GM21825 (cell line): ENCODE measurements around the gene HSPB7.
"Not testable (repeated sequence)": the region's sequence is repeated elsewhere in the genome, so short reads cannot be mapped to it uniquely, and the experiment has no call there.

Source experiments
- ATAC-seq: cut with Tn5 transposase; IDR thresholded peaks from one replicate; pipeline ENCODE4 v1.9.1; 2021; ENCODE audit warnings: mild to moderate bottlenecking, moderate library complexity; ENCODE audit not compliant: unreplicated experiment

The HSPB7 gene

DNA sequence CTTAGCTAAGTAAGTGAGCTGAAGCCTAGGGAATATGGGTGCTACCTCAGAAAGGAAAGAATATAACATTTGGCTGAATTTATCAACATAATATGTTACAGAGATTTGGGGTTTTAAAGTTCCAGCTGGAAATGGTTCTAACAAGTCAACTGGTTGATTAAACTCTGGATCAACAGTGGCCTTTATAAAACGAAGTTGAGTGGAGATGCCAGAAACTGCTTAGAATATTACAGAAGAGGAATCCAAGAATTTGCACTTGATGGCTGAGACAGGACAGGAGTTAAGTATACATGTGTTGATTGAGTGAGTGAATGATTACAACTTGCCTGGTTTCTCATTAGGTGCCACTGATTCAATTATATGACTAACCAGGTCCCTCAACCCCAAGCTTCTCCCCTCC lies 34.6 kb downstream of the HSPB7 start:
- no peak for ATAC-seq

DNA sequence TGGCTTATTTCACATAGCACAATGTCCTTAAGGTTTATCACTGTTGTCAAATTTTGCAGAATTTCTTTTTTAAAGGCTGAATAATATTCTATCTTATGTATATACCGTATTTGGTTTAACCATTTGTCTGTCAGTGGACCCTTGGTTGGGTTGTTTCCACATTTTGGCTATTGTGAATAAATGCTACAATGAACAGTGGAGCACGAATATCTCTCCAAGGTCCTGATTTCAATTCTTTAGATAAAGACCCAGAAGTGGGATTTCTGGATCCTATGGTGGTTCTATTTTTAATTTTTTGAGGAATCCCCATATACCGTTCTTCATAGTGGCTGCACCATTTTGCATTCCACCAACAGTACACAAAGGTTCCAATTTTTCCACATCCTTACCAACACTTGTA lies 36.2 kb downstream of the HSPB7 start:
- ATAC-seq = no peak

DNA sequence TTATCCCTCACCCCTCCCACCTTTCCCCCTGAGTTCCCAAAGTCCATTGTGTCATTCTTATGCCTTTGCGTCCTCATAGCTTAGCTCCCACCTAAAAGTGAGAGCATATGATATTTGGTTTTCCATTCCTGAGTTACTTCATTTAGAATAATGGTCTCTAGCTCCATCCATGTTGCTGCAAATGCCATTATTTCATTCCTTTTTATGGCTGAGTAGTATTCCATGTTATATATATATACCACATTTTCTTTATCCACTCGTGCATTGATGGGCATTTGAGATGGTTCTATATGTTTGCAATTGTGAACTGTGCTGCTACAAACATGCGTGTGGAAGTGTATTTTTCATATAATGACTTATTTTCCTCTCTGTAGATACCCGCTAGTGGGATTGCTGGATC lies 39.9 kb downstream of the HSPB7 start:
- ATAC-seq = not testable (repeated sequence)

DNA sequence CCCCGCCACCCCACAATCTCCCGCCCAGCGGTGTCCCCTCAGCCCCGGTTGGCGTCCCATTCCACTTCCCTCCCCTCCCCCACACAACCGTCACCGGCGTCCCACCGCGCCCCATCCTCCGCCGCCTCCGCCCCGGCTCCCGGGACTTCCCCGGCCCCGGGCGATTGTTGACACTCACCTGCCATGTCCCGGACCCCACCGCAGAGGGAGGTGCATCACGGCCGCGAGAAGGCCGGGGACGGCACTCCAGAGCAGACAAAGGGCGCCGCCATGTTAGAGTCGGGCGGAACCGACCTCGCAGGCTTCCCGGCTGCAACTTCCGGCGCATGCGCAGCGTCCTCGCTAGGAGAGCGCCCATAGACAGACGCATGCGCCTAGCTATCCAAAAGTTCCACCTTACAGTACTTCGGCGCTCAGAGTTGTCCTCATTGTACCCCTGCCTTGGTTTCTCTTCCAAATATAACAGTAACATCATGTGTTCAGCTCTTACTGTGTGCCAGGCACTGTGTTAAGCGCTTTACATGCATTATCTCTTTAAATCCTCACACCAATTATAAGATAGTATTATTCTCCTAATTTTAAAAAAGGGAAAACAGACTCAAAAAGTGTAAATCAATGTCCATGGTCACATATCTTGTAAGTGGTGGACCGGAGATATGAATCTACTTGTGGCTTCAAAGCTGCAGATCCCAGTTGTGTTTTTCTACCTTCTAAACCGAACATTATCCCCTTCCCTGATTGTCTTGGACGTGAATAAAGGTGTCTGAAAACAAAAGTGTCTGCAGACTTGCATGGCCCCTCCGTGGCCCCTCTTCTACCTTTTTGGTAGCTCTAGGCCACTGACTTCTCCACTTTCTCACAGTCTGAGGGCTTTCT lies 41.8 kb downstream of the HSPB7 start, which contains the start of gene ZBTB17:
TSS of gene ZBTB17 (minus strand) at position 297 of the 876 bp plus-strand sequence. CDS start 27,606 bp downstream, outside the sequence.
- ATAC-seq = peak; percentile 64

DNA sequence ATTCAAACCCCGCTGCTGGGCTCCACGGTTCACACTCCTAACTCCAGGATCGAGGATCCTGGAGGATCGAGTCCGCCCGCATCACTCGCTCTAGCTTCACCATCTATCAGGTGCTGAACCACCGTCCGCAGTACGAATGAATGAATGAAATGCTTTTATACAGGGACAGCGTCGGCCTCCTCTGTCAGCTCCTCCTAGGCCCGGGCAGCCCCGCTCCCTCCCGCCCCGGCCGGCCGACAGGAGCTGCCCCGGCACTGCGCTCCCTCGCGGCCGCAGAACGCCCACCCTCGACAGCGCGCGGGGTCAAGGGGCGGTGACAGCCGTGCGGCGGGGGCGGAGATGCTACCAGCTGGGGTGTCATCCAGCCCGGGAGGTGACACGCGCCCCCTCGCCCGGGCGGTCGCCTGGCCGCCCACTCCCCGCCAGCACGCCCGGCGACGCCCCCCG lies 42.5 kb downstream of the HSPB7 start:
- peak; percentile 49 for ATAC-seq

DNA sequence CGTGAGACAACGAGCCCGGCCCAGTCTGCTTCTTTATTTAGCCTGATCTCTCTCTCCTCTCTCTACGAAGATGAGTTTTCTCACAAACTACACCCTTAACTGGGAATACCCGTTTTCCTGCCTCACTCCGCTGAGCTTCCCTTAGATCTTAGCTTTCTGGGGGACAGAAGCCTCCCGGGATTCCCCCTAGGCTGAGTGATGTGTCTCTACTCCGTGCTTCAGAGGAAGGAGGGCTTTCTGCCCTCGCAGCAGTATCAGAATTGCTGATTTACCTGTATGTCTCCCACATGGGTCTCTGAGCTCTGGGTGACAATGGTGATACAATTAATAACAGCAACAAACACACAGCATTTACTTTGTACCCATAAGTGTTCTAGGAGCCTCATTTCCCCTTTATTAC lies 43.0 kb downstream of the HSPB7 start:
- no peak for ATAC-seq

DNA sequence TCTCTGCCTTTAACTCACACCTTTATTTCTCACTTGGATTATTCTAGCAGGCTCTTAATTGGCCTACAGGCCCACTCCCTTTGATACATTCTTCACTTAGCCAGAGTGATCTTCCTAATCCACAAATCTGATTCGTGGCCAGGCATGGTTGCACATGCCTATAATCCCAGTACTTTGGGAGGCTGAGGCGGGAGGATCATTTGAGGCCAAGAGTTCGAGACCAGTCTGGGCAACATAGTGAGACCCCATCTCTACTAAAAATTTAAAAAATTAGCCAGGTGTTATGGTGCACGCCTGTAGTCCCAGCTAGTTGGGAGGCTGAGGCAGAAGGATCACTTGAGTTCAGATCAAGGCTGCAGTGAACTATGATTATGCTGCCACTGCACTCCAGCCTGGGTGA lies 44.1 kb downstream of the HSPB7 start:
- ATAC-seq = no peak

DNA sequence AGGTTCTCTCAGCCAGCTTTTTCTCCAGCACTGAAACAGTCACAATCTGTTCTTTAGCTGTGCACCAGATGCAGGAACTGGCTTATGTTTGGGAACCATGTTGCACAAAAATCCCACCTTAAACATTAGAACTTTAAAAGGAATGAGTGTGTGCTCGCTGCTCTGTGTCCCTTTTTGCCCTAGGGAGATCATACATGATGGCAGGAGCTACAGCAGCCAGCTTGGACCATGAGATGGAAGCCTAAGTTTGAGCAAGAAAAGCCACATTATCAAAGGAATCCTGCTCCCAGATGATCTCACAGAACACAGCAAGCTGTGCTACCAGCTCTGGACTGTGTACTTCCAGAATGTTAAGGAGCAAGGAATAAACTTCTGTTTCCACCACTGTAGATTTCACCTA lies 45.4 kb downstream of the HSPB7 start:
- no peak for ATAC-seq

DNA sequence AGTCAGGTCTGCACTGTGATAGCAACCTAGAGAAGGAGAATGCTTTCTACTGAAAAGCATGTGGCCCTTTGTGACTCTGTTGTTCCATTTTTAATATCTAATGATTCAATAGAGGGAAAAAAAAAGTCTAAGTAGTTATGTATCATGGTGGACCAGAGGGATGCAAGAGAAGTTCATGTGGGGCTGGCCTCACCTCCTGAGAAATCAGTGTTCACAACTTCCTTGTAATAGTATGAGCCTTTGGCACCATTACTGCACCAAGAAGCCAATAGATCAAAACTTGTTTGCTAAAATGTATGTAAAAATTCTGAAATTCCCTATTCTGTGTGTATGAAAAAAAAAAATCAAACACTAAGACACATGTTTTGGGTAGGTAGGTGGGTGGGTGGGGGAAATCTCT lies 46.9 kb downstream of the HSPB7 start:
- no peak for ATAC-seq

DNA sequence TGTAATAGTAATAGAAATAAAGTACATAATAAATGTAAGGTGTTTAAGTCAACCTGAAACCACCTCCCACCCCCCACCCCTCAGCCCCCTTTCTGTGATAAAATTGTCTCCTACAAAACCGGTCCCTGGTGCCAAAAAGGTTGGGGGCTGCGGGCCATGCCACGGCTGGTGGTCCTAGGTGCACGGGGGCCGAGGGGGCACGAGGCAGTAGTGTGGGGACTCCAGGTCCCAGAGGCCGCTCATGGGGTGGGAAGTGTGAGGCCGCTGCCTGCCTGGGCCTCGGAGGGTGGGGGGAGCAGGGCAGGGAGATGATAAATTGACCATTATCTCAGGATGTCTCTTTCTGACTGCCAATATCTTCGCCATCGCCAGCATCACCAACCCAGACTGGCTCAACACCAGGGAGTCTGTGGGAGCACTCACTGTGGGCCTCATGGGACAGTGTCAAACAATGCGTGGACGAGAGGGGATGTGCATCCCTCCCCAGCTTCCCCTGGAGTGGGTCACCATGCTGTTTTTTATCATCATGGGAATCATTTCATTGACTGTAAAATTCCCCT lies 48.4 kb downstream of the HSPB7 start:
- ATAC-seq = no peak

DNA sequence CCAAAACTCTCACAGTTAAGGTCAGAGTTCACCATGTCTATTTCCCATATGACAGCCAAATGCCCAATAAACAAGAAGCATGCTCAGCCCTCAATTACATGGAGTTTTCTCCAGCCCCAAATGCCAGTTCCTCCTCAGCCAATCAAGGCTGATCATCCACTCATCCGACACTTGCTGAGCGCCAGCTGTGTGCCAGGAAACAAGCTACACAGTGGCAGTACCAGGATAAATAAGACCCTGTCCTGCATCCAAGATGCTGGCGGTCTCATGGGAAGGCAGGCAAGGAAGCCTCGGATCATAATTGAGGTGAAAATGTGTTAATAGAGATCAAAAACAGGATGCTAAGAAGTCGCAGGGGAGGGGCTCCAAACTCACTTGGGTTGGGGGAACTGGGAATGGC lies 49.7 kb downstream of the HSPB7 start:
- no peak for ATAC-seq

DNA sequence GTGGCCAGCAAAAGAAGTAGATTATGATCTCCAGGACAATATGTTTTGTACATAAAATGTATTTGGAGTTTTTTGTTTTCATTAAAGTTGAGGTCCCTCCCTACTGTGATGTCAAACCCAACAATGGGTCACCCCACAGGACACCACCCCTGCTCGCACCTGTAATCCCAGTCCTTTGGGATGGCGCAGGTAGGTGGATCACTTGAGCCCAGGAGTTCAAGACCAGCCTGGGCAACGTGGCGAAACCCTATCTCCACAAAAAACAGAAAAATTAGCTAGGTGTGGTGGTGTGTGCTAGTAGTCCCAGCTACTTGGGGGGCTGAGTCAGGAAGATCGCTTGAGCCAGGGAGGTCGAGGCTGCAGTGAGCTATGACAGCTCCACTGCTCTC lies 50.9 kb downstream of the HSPB7 start:
- ATAC-seq = no peak

DNA sequence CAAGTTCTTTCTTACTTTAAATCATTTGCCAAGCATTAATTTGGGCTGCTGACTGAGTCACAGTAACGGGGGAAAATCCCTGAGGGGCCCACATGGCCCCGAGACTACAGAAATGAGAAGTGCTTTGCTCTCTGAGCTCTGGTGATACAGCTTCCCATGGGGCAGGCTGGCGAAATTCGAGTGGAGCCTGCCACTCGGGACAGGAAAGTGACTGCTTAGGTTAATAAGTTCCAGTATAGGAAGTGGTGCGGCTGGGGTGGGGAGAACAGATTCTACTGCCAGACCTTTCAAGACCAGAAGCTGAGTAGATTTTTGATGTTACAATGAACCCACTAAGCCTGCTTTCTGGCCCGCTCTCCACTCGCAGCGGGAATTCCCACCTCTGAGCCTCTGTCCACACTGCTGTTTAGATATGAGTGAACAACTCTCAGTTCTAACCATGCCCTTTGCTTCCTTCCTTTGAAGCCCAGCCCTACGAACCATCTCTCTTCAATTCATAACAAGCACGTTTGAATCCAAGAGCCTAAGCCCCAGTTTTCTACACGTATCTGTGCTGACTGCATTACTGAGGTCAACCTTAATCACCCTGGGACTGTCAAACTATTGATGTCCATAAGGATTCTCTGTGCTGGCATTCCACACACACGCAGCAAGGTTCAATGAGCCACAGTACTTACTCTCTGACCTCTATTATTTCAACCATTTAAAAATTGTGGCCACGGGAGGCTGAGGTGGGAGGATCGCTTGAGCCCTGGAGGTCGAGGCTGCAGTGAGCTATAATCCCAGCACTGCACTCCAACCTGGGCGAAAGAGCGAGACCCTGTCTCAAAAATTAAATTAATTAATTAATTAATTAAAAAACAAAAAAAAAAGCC lies 51.5 kb downstream of the HSPB7 start:
- ATAC-seq = peak; percentile 66

DNA sequence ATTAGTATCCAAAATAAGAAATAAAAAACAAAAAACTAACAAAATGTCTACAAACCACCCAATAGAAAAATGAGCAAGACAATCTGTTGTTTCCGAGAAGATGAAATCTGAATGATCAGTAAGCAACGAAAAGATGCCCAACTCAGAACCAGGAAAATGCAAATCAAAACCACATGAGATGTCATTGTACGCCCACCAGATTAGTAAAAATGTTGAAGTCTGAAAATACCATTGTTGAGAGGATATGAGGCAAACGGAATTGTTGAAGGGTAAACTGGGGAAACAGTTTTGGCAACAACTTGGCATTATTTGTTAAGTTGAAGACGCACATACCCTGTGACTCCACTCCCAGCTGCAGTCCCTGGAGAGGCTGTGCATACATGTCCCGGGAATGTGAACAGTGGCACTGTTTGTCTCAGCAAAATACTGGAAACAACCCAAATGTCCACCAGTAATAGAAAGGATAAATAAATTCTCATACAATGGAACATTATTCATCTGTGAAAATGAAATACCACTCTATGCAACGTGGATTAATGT lies 52.5 kb downstream of the HSPB7 start:
- ATAC-seq = no peak
